GM18505 (cell line): Measurements from ENCODE around the gene TRMO.

Experiments used
- ATAC-seq: cut with Tn5 transposase; IDR thresholded peaks from one replicate; pipeline ENCODE4 v1.9.1; 2021; ENCODE audit not compliant: unreplicated experiment
- POLR2A ChIP-seq: IDR thresholded peaks from 4 replicates; pipeline ENCODE4 v1.6.1; 2011; ENCODE audit warnings: borderline replicate concordance; ENCODE audit not compliant: insufficient read depth, insufficient read length; ENCODE audit errors: extremely low read depth

TRMO gene

DNA sequence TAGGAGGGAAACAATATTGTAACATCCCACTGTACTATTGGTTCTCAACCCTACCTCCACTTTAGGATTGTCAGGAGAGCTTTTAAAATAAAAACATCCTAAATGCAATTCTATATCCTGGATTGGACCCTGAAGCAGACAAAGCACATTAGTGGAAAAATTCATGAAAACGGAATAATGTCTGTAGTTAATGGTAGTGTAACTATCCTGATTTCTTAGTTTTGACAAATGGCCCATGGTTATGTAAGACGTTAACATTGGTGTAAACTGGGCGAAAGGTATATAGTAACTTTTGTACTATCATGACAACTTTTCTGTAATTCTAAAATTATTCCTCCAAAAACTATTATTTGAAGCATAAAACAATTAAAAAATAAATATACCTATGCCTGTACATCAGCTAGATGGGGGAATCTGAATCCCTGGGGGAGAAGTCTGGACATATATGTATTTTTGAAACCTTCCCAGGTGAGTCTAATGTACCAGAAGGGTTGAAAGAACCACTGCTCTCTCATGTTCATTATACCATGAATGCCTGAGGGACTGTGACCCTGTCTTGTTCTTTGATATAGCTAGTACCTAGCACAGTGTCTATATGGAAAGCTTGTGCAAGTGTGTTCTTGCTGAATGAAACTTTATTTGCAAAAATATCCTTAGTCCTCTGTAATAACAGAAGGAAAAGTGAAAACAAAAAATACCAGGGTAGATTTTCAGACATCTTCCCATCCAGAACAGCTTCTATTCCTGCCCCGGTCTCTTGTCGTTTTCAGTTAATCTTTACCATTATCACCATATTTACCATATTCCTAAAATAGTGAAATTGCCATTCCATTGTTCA, 3.4 kb upstream of the TRMO start:
- ATAC-seq, result no peak
- TF ChIP-seq POLR2A, result no peak

- no peak for ATAC-seq
- TF ChIP-seq POLR2A, result no peak
These were observed 2.1 kb upstream of the TRMO start for GRCh38 chr9:97924386-97924785.

DNA sequence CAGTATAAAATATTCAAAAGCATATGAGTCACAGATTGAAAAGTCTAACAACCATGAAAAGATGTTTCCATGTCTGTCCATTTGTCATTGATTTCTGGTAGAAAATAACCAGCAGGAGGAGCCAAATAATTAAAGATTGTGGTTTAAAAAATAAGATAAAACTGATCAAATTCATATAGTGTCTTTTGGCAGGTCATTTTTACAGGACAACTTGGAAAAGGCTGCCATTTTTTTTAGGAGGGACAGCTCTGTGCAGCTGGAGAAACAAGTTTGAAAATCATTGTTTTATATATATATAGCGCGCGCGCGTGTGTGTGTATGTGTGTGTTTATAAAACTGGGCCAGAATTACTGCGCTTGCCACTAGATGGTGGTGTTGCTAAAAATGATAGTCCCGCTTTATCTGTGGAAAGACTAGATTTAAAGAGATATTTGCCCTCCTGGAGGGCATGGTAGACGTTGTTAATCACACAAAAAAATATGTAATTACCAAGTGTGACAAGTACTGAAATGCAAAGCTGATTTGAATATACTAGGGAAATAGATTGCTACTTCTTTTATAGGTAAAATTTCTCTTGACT, 1.3 kb upstream of the TRMO start:
- peak; percentile 28 for ATAC-seq
- TF ChIP-seq POLR2A, result no peak

DNA sequence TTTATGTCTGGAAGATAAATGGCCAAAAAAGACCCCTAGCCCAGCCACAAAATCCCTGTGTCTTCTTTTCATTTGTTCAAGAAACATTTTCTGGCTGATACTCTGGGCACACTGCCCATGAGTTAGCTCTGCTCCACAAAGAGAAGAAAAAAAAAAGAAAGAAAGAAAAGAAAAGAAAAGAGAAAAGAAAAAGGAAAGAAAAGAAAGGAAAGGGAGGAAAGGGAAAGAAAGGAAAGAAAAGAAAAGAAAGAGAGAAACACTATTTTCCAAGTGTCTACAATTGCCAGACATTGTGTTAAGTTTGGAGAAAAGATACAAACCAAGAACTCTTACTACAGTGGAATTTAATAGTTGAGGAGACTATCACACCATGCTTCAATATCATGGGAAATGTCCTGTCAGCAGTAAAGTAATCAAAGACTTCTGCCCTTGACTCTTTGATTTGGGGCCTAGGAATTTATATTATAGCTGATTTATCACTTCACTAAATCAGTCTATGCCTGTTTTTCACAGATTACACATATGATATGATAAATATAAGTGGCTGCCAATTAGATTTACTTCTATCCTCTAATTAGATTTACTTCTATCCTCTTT, 3.0 kb downstream of the TRMO start:
- no peak for TF ChIP-seq POLR2A
- ATAC-seq, result no peak

GRCh38 chr9:97918611-97919010, 3.7 kb downstream of the TRMO start:
- TF ChIP-seq POLR2A, result no peak
- ATAC-seq, result no peak

DNA sequence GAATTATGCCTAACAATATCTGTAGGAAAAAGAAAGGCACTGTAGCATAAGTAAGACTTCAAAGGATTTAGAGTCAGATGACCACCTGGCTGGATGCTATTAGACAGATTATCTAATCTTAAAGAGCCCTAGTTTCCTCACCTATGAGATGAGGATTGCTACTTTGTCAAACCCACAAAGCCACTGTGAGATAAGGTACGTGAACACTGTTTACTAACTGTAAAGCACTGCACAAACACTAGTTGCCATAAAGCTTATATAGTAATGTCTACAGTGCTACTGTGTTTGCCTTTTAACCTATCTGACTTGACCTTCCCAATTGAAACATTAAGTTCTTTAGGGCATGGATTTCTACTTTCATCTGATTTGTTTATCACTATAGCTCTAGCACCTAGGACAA, 10.3 kb downstream of the TRMO start:
- ATAC-seq, result no peak
- no peak for TF ChIP-seq POLR2A

- no peak for TF ChIP-seq POLR2A
- no peak for ATAC-seq
These were observed 10.8 kb downstream of the TRMO start for GRCh38 chr9:97911528-97911927.

GRCh38 chr9:97910357-97910756, 11.9 kb downstream of the TRMO start:
- no peak for ATAC-seq
- no peak for TF ChIP-seq POLR2A

GRCh38 chr9:97908705-97909104, 13.6 kb downstream of the TRMO start:
- ATAC-seq, result no peak
- no peak for TF ChIP-seq POLR2A

DNA sequence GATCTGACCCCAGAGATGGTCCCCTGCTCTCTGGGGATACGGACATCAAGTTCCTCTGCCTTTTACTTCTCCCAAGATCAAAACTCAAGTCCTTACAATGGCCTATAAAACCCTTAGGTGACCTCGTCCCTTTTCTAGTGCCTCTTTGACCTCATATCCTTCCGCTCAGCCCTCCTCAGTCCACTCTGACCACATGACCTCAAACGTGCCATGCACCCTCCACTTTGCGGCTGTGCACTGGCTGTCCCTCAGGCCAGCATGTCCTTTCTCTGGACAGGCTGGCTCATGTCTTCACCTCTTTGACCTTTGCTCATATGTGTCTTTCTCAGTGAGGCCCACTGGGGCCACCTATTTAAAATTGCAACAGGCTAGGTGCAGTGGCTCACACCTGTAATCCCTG, 14.7 kb downstream of the TRMO start:
- ATAC-seq, result no peak
- no peak for TF ChIP-seq POLR2A

DNA sequence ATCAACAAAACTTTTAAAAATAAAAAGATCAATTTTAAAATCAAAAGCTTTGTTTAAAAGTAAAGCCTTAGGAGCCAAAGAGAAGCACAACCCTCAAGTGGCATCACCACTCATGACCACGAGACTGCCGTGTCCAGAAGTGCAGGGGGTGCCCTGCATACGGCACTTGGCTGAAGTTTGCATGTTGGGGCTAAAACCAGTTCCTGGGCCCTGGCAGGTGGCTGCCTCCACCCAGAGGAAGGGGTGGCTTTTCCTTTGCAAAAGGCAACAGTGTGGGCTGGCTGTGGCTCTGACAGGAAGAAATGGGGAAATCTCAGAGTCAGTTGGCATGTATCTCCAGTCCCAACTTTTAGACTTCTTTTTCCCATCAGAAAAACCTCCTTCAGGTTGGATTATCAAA, 15.3 kb downstream of the TRMO start:
- ATAC-seq, result no peak

DNA sequence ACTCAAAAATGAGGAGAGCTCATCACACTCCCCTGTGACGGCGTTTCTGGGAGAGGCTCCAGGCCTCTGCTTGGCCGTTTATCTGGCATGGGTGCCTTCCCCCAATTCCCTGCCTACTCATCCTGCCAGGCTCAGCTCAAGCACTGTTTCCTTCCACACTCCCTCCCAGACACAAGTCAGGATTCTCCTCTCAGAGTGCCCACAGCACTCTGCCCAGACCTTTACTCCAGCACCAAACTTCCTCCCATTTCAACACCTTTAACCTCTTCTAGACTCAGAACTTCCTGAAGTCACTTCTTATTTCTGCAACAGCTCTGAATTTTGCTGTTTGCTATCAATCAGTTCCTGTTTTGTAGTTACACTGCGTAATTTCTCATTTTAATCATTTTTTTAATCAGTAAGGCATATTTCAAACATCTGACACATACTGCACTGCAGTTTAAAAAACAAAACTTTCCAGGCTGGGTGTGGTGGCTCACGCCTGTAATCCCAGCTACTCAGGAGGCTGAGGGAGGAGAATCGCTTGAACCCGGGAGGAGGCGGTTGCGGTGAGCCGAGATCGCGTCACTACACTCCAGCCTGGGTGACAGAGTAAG, 16.0 kb downstream of the TRMO start:
- no peak for ATAC-seq
- TF ChIP-seq POLR2A, result no peak

More for the DNA sequence above, 15.3 kb downstream of the TRMO start:
- TF ChIP-seq POLR2A, result no peak

GRCh38 chr9:97905228-97905627, 17.1 kb downstream of the TRMO start:
- no peak for ATAC-seq
- TF ChIP-seq POLR2A, result no peak
